Astrocyte (in vitro differentiated cells and primary cell): ENCODE data around the gene CMPK1. TPM values are rescaled to one million over a fixed set of nuclear protein-coding genes. Genes with fewer than 3 reads are reported as not detected.

Experiments used
- DNase-seq: peaks from one replicate; pipeline ENCODE4 v3.0.0-alpha.2; 2010; ENCODE audit warnings: low read depth
- FAIRE-seq: peaks from 2 replicates; lab custom pipeline; 2011; peaks lifted over from hg19 to GRCh38; lab: Jason Lieb, UNC
- H2AFZ ChIP-seq: 2 replicates; pipeline ENCODE4 v1.6.0; 2012; ENCODE audit warnings: low read depth, low read length, inconsistent platforms
- H3K27ac ChIP-seq: 2 replicates; pipeline ENCODE4 v1.5.1; 2011; ENCODE audit warnings: low read depth, low read length, inconsistent platforms
- H3K27me3 ChIP-seq: 2 replicates; pipeline ENCODE4 v1.6.0; 2011; ENCODE audit warnings: low read length, inconsistent platforms; ENCODE audit not compliant: insufficient read depth
- H3K36me3 ChIP-seq: 2 replicates; pipeline ENCODE4 v1.5.1; 2011; ENCODE audit warnings: low read length, inconsistent platforms; ENCODE audit not compliant: insufficient read depth
- H3K4me1 ChIP-seq: 2 replicates; pipeline ENCODE4 v1.5.1; 2011; ENCODE audit warnings: low read length, inconsistent platforms; ENCODE audit not compliant: insufficient read depth
- H3K4me2 ChIP-seq: 2 replicates; pipeline ENCODE4 v1.6.0; 2012; ENCODE audit warnings: low read length, inconsistent platforms
- H3K4me3 ChIP-seq: 2 replicates; pipeline ENCODE4 v1.5.1; 2011; ENCODE audit warnings: low read depth, mild to moderate bottlenecking, low read length, inconsistent platforms; ENCODE audit not compliant: insufficient read depth
- H3K79me2 ChIP-seq: 2 replicates; pipeline ENCODE4 v1.6.0; 2012; ENCODE audit warnings: mild to moderate bottlenecking, low read length, inconsistent platforms; ENCODE audit not compliant: insufficient read depth
- H3K9ac ChIP-seq: 2 replicates; pipeline ENCODE4 v1.6.0; 2012; ENCODE audit warnings: mild to moderate bottlenecking, low read length, inconsistent platforms
- H3K9me3 ChIP-seq: 2 replicates; pipeline ENCODE4 v1.5.1; 2012; ENCODE audit warnings: low read depth, mild to moderate bottlenecking, low read length, inconsistent platforms; ENCODE audit not compliant: insufficient read depth
- H4K20me1 ChIP-seq: 2 replicates; pipeline ENCODE4 v1.6.0; 2012; ENCODE audit warnings: low read length, inconsistent platforms; ENCODE audit not compliant: insufficient read depth
- H3K27ac Mint-ChIP-seq: one replicate; pipeline ENCODE4 v1.8.0; 2021; ENCODE audit warnings: mild to moderate bottlenecking, mixed read lengths; ENCODE audit not compliant: unreplicated experiment
- H3K27me3 Mint-ChIP-seq: one replicate; pipeline ENCODE4 v1.8.0; 2021; ENCODE audit warnings: low read depth, mixed read lengths; ENCODE audit not compliant: unreplicated experiment
- H3K36me3 Mint-ChIP-seq: one replicate; pipeline ENCODE4 v1.8.0; 2021; ENCODE audit warnings: low read depth, mixed read lengths; ENCODE audit not compliant: unreplicated experiment
- H3K4me1 Mint-ChIP-seq: one replicate; pipeline ENCODE4 v1.8.0; 2021; ENCODE audit warnings: low read depth, mixed read lengths; ENCODE audit not compliant: unreplicated experiment
- H3K4me3 Mint-ChIP-seq: one replicate; pipeline ENCODE4 v1.8.0; 2021; ENCODE audit warnings: mild to moderate bottlenecking, moderate library complexity, mixed read lengths; ENCODE audit not compliant: unreplicated experiment
- H3K9me3 Mint-ChIP-seq: one replicate; pipeline ENCODE4 v1.8.0; 2021; ENCODE audit warnings: mild to moderate bottlenecking, mixed read lengths; ENCODE audit not compliant: unreplicated experiment
- CTCF ChIP-seq: IDR thresholded peaks from 2 replicates; pipeline ENCODE4 v1.5.1; 2011; ENCODE audit warnings: low read depth, mild to moderate bottlenecking, inconsistent platforms, low read length, moderate library complexity; ENCODE audit not compliant: insufficient read depth
- EZH2 ChIP-seq: IDR thresholded peaks from 2 replicates; pipeline ENCODE4 v1.6.1; 2012; ENCODE audit warnings: mild to moderate bottlenecking, low read length, inconsistent platforms; ENCODE audit not compliant: insufficient read depth
- total RNA-seq: library from RNA; stranded (reverse); gene quantifications from 2 replicates; pipeline ENCODE4 v1.2.1, GENCODE V29; 2021

The CMPK1 gene
- total RNA-seq, 1 donor from 2014 or later = 136 TPM

GRCh38 chr1:47388891-47389238 is 55.3 kb downstream of the CMPK1 start:
- no peak overlapping the region for H2AFZ ChIP-seq
- H3K4me2 ChIP-seq = no peak overlapping the region
- H3K4me1 ChIP-seq = no peaks in the 10 kb centered on the region
- H3K9ac ChIP-seq = no peak overlapping the region
- DNase-seq (no peak), FAIRE-seq (peak; percentile 86)
- no peaks in the 10 kb centered on the region for H3K79me2 ChIP-seq
- Mint-ChIP-seq H3K27ac (no peak overlapping the region), H3K27me3 (peaks cover 28% of the 10 kb centered on the region), H3K4me3 (no peak overlapping the region), H3K9me3 (no peaks in the 10 kb centered on the region), H3K4me1 (peaks cover 4% of the 10 kb centered on the region), H3K36me3 (peaks cover 9% of the 10 kb centered on the region)
- TF ChIP-seq CTCF (peak; percentile 73), EZH2 (no peak)
- no peaks in the 10 kb centered on the region for H3K9me3 ChIP-seq
- peaks cover 12% of the 10 kb centered on the region for H4K20me1 ChIP-seq
- no peak overlapping the region for H3K27ac ChIP-seq
- H3K36me3 ChIP-seq = no peaks in the 10 kb centered on the region
- no peak overlapping the region for H3K4me3 ChIP-seq
- H3K27me3 ChIP-seq = no peaks in the 10 kb centered on the region

DNA sequence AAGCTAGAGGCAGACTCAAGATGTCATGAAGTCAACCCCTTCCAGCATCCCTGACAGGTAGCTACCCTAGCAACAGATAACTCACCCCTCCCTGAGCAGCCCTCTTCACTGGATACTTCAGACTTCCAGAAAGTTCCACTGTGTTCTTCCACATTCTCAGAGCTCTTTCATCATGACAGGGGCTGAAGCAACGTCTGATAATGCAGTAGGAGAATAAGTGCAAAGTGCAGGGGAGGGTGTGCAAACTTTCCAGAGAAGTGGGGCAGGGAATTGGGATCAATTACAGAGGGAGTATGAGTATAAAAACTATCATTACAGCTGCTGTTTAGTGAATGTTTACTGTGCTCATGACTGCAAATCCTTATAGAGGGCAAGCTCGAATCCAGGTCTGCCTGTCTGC is 56.1 kb downstream of the CMPK1 start:
- Mint-ChIP-seq H3K4me3 (no peak overlapping the region), H3K27ac (no peak overlapping the region), H3K4me1 (peaks cover 4% of the 10 kb centered on the region), H3K27me3 (peaks cover 34% of the 10 kb centered on the region), H3K9me3 (no peaks in the 10 kb centered on the region), H3K36me3 (peaks cover 5% of the 10 kb centered on the region)
- H3K27me3 ChIP-seq = no peaks in the 10 kb centered on the region
- no peak overlapping the region for H3K27ac ChIP-seq
- no peaks in the 10 kb centered on the region for H3K36me3 ChIP-seq
- H3K9me3 ChIP-seq = no peaks in the 10 kb centered on the region
- H4K20me1 ChIP-seq = peaks cover 12% of the 10 kb centered on the region
- FAIRE-seq (no peak), DNase-seq (no peak)
- no peak overlapping the region for H3K9ac ChIP-seq
- no peak overlapping the region for H3K4me2 ChIP-seq
- H2AFZ ChIP-seq = no peak overlapping the region
- TF ChIP-seq CTCF (no peak), EZH2 (no peak)
- no peaks in the 10 kb centered on the region for H3K4me1 ChIP-seq
- no peak overlapping the region for H3K4me3 ChIP-seq
- no peaks in the 10 kb centered on the region for H3K79me2 ChIP-seq

DNA sequence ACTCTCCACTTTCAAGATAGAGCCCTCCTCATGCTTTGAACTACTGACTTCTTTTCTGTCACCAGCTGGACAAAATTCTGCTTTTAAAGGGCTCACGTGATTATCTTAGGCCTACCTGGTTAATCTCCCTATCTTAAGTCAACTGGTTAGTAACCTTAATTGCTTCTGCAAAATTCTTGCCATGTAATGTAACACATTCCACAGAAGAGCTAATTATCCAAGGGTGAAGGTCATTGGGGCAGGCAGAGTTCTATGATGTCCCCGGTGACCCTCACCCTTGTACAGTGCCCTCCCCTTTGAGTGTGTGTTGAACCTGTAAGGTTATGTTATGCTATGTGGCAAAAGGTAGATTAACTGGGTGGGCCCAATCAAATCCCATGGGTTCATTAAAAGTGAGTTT is 57.3 kb downstream of the CMPK1 start:
- Histone ChIP-seq H3K9ac (no peak overlapping the region), H3K27ac (no peak overlapping the region), H4K20me1 (peaks cover 12% of the 10 kb centered on the region), H3K79me2 (no peaks in the 10 kb centered on the region), H3K4me3 (no peak overlapping the region), H2AFZ (no peak overlapping the region), H3K4me2 (no peak overlapping the region), H3K36me3 (no peaks in the 10 kb centered on the region), H3K27me3 (no peaks in the 10 kb centered on the region), H3K9me3 (no peaks in the 10 kb centered on the region), H3K4me1 (no peaks in the 10 kb centered on the region)
- TF ChIP-seq CTCF (no peak), EZH2 (no peak)
- Mint-ChIP-seq H3K27ac (no peak overlapping the region), H3K27me3 (peaks cover 39% of the 10 kb centered on the region), H3K4me3 (no peak overlapping the region), H3K9me3 (no peaks in the 10 kb centered on the region), H3K4me1 (peaks cover 4% of the 10 kb centered on the region), H3K36me3 (peaks cover 2% of the 10 kb centered on the region)
- no peak for FAIRE-seq
- no peak for DNase-seq
